Liver (tissue), 3 donors: ENCODE measurements around the gene ARHGEF10L.

Source experiments
- ATF3 ChIP-seq: IDR thresholded peaks from 2 replicates; pipeline ENCODE4 v1.6.1; 2016; ENCODE audit warnings: antibody characterized with exemption
- CTCF ChIP-seq: fragments of 150-350 bp; IDR thresholded peaks from 2 replicates; pipeline ENCODE4 v1.5.1; 2017; ENCODE audit warnings: improper control_type of control experiment, low read depth, low read length; ENCODE audit not compliant: missing input control
- EGR1 ChIP-seq, 2 donors: IDR thresholded peaks; 2 replicates each; pipeline ENCODE4 v1.6.1; 2016 to 2018; ENCODE audit warnings: antibody characterized with exemption in 2 of 2, low read depth in 2 of 2
- JUND ChIP-seq, 2 donors: IDR thresholded peaks; 2 replicates each; pipeline ENCODE4 v1.6.1; 2016; ENCODE audit warnings: antibody characterized with exemption in 2 of 2
- TAF1 ChIP-seq: conservative IDR thresholded peaks from 2 replicates; pipeline ENCODE4 v1.6.1; 2016; ENCODE audit warnings: antibody characterized with exemption, mild to moderate bottlenecking
- TF ChIP-seq, protein P1 (sequence below): IDR thresholded peaks from 2 replicates; pipeline ENCODE4 v1.6.1; 2016; ENCODE audit warnings: antibody characterized with exemption
- donor health status: healthy.
- donor health status: healthy.

DNA sequence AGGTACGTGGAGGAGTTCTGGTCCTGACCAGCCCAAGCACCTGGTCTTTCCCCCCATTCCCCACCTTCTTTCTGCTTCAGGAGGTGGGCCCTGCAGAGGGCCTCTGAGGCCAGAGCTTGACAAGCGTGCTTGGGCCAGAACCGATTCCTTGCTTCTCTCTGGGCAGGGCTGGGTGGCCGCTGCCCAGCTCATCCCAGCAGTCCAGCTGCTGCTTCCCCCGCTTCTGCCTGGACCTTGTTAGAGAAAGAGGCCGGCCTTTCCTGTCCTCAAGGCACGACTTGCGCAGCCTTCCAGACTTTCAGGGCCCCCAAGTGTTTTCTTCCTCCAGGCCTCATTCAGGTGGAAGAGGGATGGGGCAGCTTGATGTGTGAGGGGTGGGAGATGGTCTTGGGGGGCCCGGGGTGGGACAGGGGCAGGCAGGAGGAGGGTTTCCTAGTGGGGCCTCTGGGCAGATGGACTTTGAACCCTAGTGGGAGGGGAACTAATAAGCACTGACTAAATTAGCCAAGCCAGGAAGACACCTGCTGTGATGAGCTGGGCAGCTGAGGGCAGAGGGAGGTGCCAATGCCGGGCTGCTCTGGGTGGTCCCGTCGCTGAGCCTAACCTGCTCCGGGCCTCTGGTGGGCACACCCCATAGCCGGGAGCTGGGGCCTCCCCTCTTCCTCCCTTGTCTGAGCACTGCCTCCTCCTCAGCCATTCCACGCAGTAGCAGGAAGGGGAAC, 36.5 kb downstream of the ARHGEF10L start:
- no peak for TF ChIP-seq EGR1 (IDR thresholded peaks at IDR 0.05; ENCODE audit: low read depth in 2 of 2)
- TF ChIP-seq CTCF, result no peak
- TF ChIP-seq ATF3, result no peak
- TF ChIP-seq TAF1, result no peak
- TF ChIP-seq, protein P1, sequence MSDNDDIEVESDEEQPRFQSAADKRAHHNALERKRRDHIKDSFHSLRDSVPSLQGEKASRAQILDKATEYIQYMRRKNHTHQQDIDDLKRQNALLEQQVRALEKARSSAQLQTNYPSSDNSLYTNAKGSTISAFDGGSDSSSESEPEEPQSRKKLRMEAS, result no peak
- TF ChIP-seq JUND (IDR thresholded peaks at IDR 0.05), result no peak
